SIG-M5 treated with dmso at 0.1 percent for 504 hours (cell line): Measurements from ENCODE around the gene MIOX.
A peak's percentile ranks its signal among the peaks of the same experiment; 100 is the strongest.

Experiments
- DNase-seq: peaks from one replicate; lab custom pipeline; 2025; ENCODE audit not compliant: unreplicated experiment; lab: John Stamatoyannopoulos, UW

MIOX gene

GRCh38 chr22:50454556-50455075, 32.0 kb upstream of the MIOX start:
- DNase-seq: no peak

GRCh38 chr22:50455201-50455600, 31.5 kb upstream of the MIOX start:
- no peak for DNase-seq

- no peak for DNase-seq
These were observed 30.6 kb upstream of the MIOX start for GRCh38 chr22:50456026-50456425.

GRCh38 chr22:50456466-50457234, 30.0 kb upstream of the MIOX start:
- DNase-seq: no peak

GRCh38 chr22:50459016-50459415, 27.6 kb upstream of the MIOX start:
- no peak for DNase-seq

- DNase-seq: no peak
These were observed 27.0 kb upstream of the MIOX start for GRCh38 chr22:50459496-50460140.

- no peak for DNase-seq
These were observed 25.7 kb upstream of the MIOX start for GRCh38 chr22:50460938-50461337.

GRCh38 chr22:50461536-50461935, 25.1 kb upstream of the MIOX start:
- DNase-seq: no peak

GRCh38 chr22:50461979-50462540, 24.6 kb upstream of the MIOX start:
- no peak for DNase-seq

GRCh38 chr22:50463188-50463900, 23.3 kb upstream of the MIOX start:
- no peak for DNase-seq

- DNase-seq: no peak
These were observed 22.2 kb upstream of the MIOX start for GRCh38 chr22:50464451-50464850.

GRCh38 chr22:50465066-50465930, 21.4 kb upstream of the MIOX start:
- no peak for DNase-seq

GRCh38 chr22:50467341-50467740, 19.3 kb upstream of the MIOX start:
- no peak for DNase-seq

GRCh38 chr22:50467773-50468440, 18.8 kb upstream of the MIOX start:
- DNase-seq: no peak

GRCh38 chr22:50468626-50469025, 18.0 kb upstream of the MIOX start:
- no peak for DNase-seq

- DNase-seq: peak; percentile 76
These were observed 17.0 kb upstream of the MIOX start for GRCh38 chr22:50469377-50470305.

- DNase-seq: no peak
These were observed 16.2 kb upstream of the MIOX start for GRCh38 chr22:50470491-50470890.

- DNase-seq: no peak
These were observed 15.3 kb upstream of the MIOX start for GRCh38 chr22:50471197-50471847.
